ENCODE measurements around the gene GPR149.

DNA sequence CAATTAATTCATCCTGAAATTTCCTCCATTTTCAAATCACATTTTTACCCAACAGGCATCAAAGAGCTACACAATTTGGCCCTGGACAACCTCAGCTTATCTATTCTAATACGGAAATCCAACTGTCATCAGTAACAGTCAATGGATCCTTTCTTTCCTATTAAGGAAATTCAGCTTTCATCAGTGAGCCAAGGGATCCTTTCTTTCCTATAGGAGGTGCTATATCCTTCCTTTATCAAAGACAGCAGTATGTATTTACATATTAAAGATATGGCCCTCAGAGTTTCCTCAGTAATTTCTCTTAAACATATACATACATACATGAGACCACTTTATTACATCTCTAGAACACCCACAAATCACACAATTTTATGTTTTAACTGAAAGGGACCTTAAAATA lies 115.8 kb downstream of the GPR149 start:
- TF ChIP-seq POLR2AphosphoS5 (IDR thresholded peaks at IDR 0.05; ENCODE audit: borderline replicate concordance, low read depth, low read length): no peak
- no peak for TF ChIP-seq EZH2 (IDR thresholded peaks at IDR 0.05)

All from SK-N-MC (cell line).